GM12878 (cell line): ENCODE measurements around the gene CAMK2B. TPM values are rescaled to one million over a fixed set of nuclear protein-coding genes. Genes with fewer than 3 reads are reported as not detected.

Experiments used
- CBFB ChIP-seq: IDR thresholded peaks from 2 replicates; pipeline ENCODE4 v1.6.1; 2016; ENCODE audit warnings: antibody characterized with exemption, low read depth
- E2F8 ChIP-seq: fragments of 450-650 bp; IDR thresholded peaks from 2 replicates; pipeline ENCODE4 v1.6.1; 2018; ENCODE audit warnings: mild to moderate bottlenecking, low read depth, moderate library complexity; ENCODE audit not compliant: partially characterized antibody
- ETV6 ChIP-seq, 2 experiments: fragments of 450-650 bp in 1 of 2; IDR thresholded peaks in 1 of 2; conservative IDR thresholded peaks in 1 of 2; 2 replicates each; pipeline ENCODE4 v1.6.1; 2014; ENCODE audit warnings: antibody characterized with exemption in 1 of 2, borderline replicate concordance in 1 of 2, low read depth in 1 of 2, mild to moderate bottlenecking in 1 of 2, moderate library complexity in 1 of 2
- TCF7 ChIP-seq: IDR thresholded peaks from 2 replicates; pipeline ENCODE4 v1.6.1; 2014; ENCODE audit warnings: antibody characterized with exemption, borderline replicate concordance
- ZBTB11 ChIP-seq: fragments of 450-650 bp; formaldehyde crosslinking; IDR thresholded peaks from 2 replicates; pipeline ENCODE4 v1.5.0; 2022; ENCODE audit warnings: mild to moderate bottlenecking, missing genetic modification characterization
- polyA plus RNA-seq, 11 experiments: library from polyadenylated mRNA; depleted of rRNA in 4 of 11; unstranded in 6 of 11; stranded (reverse) in 5 of 11; fragments of >200 nt; fragmentation: Nextera tagmentation in 4 of 11; fragmentation: Illumina TruSeq in 1 of 11; extraction: Ambion mirVana in 4 of 11; extraction: Trizol in 1 of 11; gene quantifications; 1 replicate in 1 of 11; 2 replicates in 10 of 11; pipeline versions ENCODE4 v1.2.1 to v1.2.3, GENCODE V29; 2011 to 2016; ENCODE audit warnings: inconsistent platforms in 2 of 11, missing spikeins in 2 of 11, low read depth in 1 of 11
- total RNA-seq, 4 experiments: library from RNA; depleted of rRNA in 3 of 4; stranded (reverse); fragments of >200 nt in 3 of 4; fragmentation: Illumina TruSeq in 1 of 4; extraction: Trizol in 1 of 4; gene quantifications; 2 replicates each; pipeline versions ENCODE4 v1.2.1 to v1.2.3, GENCODE V29; 2013 to 2021

CAMK2B gene
- total and polyA plus RNA-seq, 10 of the 15 experiments (the other 5 are each of a cell fraction or from before 2014, with no cell fraction given): 0.06 to 0.23 (median 0.11) TPM; not detected in 5

- TF ChIP-seq ETV6 (conservative IDR thresholded peaks at IDR 0.05 in 1 of 2, IDR thresholded peaks at IDR 0.05 in 1 of 2; ENCODE audit: borderline replicate concordance in 1 of 2, low read depth in 1 of 2) (no peak), ZBTB11 (no peak), E2F8 (no peak), CBFB (no peak), TCF7 (no peak)
- TF ChIP-seq, all 136 proteins: peak for 0
Observed at GRCh38 chr7:44235066-44235465, 90.3 kb downstream of the CAMK2B start (continued).
